COLO668 (cell line): Measurements from ENCODE around the gene CEP72.

ENCODE experiments used
- DNase-seq: peaks from one replicate; lab custom pipeline; 2025; ENCODE audit not compliant: unreplicated experiment; lab: John Stamatoyannopoulos, UW

Gene CEP72

DNA sequence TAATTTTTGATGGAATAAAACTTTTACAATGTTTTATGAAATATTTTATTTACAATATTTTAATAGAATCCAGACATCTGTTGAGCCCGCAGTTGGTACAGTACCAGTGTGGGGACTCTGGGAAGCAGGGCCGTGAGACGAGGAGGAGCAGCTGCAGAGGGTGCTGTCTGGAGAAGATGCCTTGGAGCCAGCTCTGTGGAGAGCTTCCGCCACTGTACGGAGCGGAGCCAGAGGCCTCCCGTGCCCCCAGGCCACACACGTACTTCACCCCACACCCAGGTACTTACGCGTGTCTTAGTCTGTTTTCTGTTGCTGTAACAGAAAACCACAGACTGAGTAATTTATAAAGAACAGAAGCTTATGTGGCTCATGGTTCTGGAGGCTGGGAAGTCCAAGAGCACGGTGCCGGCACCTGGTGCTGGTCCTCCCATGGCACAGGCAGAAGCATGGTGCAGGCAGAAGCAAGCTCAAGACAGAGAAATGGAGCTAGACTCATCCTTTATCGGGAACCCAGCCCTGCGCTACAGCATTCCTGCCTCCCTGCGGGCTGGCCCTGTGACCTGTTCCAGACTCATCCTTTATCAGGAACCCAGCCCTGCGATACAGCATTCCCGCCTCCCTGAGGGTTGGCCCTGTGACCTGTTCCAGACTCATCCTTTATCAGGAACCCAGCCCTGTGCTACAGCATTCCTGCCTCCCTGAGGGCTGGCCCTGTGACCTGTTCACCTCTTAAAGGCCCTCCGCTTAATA, 23.3 kb downstream of the CEP72 start:
- DNase-seq = no peak

DNA sequence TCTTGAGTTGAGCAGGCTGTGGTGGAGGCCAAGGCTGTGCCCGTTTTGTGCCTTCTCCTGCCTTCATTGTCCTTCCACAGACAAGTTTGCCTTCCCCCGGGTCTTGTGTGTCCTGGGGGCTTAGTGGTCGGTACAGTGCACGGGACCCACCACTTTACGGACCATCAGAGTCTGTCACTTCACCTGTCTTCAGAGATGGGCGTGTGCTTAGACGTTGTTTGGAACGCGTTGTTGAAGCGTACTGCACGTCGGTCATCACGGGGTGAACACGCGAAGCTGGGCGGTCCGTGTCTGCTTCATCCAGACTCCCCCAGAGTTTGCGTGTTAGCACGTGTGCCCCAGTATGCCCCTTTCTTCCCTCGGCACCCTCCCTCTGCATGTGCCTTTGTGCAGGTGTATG, 24.8 kb downstream of the CEP72 start:
- no peak for DNase-seq

DNA sequence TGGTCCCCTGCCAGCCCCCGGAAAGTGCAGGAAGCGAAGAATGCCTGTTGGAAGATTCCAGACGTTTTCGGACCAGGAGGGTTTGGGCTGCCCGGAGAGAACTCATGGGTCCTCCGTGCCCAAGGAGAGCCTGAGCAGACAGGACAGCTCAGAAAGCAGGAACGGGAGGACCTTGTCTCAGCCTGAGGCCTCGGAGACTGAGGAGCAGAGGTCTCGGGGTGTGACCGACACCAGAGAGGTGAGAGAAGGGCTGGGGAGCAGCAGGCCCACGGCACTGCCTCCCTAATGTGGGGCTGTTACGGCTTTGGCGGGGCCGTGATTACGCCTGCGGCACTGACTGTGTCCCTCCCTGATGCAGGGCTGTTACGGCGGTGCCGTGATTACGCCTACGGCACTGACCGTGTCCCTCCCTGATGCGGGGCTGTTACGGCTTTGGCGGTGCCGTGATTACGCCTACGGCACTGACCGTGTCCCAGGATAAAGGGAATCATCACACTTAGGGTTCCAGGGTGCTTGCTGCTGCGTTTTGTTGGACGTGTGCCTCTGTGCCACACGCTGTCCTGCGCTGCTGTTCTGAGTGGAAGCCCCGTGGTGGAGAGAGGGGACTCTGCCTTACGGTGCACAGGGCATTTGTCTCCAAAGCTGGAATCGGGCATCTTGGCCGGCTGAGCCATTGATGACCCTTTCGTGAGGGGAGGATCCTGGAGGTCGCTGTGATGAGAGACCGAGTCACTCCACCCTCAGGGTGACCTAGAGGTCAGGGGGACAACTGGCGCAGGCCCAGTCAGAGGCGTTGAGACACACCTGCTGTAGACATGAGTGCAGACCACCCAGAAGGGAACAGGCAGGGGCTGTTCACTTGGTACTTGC, 25.7 kb downstream of the CEP72 start:
- DNase-seq = no peak

DNA sequence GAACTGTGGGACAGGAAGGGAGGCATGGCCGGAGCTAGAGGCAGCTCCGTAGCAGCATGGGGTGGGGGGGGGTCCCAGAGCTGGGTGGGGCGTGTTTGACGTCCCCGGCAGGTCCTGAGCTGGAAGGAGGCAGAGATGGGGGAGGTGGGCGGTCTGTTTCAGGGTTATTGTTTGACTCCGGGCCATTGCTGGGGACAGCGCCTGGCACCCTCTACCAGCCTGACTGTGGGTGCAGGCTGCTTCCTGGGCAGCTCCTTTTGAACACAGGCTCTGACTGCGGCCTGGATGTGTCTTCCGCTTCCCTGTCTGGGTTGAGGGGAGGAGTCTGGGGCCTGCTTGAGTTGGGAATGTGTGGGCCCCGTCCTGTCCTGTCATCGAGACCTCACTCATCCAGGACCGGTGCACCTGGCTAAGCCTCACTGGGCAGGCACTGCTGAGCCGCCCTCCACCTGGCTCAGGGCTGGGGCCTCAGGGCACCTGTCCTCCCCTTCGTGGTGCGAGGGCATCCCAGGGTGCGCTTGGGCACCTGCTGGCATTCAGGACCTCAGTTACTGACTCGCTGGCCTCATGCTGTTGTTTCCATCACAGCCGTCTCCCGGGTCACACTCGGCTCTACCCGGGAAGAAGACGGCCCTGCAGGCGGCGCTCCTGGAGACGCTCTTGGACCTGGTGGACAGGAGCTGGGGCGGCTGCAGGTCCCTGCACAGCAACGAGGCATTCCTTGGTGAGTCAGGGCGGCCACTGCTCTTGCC, 26.5 kb downstream of the CEP72 start:
- DNase-seq = no peak

DNA sequence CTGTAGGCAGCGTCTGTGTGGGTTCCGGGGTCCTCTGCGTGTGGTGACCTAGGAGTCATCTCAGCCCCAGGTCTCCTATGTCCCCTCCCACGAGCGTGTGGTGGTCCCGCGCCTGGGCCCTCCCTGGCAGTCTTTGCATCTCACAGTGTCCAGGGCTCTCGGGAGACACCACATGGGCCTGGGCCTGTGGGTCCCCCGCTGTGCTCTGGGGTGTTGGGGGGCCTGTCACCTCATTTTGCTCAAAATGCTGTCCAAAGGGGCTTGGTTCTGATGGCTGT, 27.1 kb downstream of the CEP72 start:
- no peak for DNase-seq

DNA sequence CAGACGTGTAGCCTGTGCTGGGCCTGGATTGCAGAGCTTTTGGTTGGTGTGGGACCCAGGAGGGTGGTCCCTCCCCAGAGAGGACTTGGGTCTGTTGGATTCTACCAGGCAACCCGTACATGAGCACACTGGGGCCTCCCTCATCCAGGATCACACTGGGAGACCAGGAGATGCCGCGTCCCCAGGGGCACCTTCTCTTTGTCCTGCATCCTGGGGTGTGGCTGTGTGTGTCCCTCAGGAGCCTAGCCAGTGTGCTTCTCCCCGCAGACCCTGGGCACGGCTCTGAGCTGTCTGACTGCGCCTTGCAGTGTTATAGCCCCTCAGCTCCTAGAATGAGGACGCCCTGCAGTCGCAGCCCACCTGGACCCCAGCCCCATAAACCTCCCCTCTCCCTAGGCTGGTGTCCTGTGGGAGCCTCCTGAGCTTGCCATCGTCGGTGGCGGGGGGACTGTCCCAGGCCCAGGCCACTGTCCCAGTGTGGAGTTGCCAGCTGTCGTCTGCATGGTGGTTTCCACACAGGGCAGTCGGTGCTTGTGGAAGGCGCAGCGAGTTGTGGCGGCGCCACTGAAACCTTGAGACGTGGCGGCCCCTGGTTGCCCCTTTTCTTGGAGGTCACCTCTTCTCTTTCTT, 27.6 kb downstream of the CEP72 start:
- no peak for DNase-seq

DNA sequence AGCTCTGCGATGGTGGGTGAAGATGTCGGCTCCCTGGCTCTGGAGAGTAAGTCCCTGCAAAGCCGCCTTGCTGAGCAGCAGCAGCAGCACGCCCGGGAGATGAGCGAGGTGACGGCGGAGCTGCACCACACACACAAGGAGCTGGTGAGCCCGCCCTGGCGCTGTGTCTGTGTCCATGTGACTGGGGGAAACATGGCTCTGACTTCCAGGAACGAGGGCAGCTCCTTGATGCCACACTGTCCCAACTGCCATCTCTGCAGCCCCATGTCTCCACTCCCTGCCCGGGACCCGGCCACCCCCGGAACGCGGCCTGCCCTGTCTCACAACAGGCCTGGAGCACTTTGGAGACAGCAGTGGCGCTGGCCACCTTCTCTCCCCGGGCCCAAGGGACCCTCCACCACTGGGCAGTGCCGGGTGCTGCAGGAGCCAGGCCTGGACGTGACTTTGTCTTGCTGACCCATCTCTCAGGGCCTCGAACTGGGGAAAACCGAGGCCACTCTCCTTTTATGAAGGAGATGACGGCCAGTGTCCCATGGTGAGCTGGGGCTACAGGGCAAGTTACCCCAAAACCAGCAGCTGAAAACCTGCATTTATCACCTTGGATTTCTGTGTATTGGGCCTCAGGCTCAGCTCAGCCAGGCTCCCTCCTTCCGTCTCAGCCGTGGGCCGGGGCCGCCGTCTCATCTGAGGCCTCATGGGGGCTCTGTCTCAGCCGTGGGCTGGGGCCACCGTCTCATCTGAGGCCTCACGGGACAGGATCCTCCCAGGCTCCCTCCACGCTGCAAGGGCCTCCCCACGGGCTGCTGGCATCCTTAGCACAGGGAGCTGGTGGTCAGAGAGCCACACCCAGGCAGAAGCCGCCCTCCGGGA, 28.6 kb downstream of the CEP72 start:
- no peak for DNase-seq

DNA sequence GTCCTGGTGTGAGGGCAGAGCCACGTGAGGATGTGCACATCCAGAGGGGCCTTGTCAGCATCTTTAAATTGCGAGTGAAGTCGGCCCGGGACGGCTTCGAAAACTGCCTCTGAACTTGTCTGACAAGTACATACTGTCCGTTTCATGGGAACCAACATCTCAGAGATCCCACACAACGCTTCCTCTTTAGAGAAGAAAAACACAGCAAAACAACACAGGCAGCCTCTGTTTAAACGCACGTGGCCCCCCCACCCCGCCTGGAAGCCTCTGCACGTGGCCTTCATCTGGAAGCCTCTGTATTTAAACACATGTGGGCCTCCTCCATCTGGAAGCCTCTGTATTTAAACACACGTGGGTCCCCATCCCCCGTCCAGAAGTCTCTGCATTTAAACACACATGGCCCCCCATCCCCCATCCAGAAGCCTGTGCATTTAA, 29.2 kb downstream of the CEP72 start:
- no peak for DNase-seq

DNA sequence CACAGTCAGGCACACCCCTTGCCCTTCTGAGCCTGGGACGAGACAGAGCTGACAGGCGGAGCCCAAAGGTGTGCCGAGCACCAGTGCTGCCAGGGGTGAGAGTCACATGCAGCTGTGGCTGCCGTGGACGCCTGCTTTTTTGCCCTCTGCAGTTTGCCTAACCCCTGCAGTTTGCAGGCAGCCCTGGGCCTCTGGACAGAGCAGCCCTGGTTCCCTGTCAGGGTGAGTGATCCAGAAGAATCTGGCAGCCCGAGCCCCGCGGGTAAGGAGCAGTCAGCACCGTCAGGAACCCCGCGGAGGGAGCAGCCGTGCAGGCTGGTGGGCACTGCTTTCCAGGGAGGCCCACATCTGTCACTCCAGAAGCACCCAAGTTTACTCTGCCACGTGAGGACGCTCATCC, 30.3 kb downstream of the CEP72 start:
- no peak for DNase-seq

DNA sequence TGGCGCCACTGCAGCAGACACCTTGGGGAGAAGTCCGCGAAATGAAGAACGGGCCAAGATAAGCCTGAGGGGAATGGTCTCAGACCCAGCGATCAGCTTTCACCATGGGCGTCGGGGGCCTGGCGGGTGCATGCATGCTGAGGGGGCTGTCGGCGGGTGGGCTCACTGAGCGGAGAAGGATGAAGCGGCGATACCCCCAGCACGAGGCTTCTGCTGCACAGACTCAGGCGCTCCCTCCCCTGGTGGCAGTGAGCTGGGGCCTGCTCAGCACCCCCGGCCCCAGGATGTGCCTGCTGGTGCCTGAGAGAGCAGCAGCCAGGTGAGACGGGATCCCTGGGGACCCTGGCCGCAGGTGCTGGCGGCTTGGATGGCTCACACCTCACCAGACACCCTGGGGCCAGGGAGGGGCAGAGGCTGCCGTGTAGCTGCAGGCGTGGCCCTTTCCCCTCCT, 31.2 kb downstream of the CEP72 start:
- DNase-seq = peak; percentile 39

DNA sequence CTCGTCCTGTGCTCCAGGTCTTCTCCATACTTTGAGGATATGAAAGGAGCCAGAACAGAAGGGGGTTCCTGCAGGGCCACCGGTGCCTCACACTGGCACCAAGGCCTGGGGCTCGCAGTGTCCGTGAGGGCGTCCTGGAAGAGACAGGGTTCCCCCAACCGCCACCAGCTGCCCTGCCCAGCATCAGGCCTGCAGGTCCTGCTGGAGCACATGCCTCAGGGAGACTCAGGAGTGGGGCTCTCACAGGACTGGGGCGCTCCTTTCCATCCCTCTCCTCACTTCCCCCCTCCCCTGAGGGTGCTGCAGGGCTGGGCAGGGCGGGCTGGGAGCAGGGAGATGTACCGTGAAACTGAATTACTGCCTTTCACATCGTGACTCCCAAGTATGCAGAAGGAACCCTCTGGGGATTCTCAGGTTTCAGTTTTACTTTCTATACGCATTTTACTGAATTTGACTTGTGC, 31.7 kb downstream of the CEP72 start:
- DNase-seq = no peak

DNA sequence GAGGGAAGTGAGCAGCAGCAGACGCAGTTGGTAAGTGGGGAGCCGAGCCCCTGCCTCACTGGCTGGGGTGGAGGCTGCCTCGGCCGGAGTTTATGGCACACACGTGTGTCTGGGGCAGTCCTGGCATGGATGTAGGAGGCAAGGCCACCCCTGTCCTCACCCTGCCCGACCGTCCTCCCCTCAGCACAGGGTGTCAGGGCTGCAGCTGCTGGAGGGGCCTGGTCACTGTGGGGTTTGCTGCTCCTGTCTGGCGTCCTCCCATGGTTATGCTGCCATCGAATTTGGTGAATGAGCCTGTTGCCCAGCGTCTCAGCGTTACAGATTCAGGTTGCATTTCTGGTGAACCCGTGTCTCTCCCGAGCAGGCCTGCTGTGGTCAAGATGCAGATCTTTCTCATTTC, 32.4 kb downstream of the CEP72 start:
- DNase-seq = no peak

DNA sequence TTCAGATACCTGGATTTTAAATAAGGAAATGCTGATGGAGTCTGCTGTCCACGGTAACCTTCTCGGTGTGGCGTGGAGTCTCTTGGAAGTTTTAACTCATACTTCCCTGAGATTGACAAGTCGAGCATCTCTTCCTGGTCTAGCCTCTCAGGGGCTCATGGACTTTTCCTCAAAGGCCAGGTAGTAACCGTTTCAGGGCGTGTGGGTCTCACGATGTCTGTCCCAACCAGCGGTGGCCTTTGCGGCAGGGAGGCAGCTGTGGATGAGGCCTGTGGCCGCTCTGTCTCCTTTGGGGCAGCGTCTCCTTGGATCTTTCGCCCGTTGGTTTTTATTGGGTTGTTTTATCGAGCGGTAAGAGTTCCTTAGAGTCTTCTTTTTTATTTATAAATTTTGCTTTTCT, 32.8 kb downstream of the CEP72 start:
- DNase-seq = no peak

DNA sequence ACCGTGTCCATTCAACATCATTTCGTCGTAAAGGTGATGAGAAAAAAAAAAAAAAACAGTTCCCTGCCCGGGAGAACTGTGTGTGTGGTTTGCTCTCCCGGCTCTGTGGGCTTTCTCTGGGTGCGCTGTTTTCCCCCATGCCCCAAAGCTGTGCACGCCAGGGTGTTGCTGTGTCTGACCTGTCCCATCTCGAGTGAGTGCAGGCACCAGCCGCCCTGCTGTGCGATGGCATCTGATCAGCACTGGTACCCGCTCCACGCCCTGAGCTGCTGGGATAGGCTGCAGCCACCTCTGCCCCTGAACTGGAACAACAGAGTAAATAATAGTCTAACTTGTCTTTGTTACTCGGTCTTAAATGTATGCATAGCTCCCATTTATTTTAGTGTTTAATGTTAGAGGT, 33.3 kb downstream of the CEP72 start:
- DNase-seq = no peak

DNA sequence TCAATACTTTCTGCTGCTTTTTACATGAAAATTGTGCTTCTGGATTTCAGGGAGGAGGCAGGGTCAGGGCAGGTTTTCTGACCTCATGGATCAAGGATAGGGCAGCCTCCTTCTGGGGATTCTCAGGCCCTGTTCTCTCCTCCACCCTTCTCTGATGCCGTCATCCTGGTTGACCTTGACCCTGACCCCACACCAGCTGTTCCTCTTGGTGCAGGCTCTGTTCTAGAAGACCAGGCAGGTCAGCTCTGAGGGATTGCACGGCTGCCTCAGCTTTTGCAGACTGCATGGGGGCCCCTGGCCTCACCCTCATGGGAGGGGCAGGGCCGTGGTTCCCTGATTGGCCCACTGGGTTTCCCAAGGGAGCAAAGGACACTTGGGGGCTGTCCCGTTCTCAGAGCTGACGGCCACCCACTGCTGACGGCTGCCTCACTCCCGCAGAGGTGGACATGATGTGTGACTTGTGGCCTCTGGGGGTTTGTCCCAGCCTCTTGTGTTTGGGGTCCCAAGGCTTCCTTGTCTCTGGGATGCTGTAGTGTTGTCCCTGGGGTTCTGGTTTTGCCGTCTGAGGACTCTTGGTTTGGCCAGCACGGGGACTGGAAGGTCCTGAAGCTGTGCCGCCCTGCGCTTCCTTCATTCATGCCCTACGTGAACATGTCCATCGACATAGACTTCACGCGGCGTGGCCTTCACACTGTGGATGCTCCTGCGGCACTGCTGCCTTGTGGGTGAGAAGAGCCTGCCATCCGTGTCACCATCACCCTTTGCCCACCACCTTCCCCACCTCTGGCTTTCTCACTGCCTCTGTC, 34.5 kb downstream of the CEP72 start:
- DNase-seq = no peak

DNA sequence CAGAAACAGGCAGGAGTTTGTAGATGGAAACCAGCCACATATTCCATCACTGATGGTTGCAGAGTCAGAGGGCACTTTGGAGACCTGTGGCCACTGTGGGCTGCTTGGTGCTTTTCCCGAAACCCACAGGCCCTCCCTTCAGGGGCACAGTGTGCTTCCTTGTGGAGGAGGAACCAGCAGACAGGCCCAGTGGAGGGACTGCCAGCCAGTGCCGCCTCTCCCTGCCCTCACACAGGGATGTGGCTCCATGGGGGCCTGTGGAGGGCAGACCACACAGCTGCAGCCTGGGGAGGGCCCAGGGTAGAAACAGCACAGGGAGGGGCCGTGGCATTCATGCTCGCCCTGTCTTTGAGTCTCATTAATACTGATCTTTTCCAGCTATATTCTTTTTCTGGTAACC, 35.2 kb downstream of the CEP72 start:
- DNase-seq = no peak

DNA sequence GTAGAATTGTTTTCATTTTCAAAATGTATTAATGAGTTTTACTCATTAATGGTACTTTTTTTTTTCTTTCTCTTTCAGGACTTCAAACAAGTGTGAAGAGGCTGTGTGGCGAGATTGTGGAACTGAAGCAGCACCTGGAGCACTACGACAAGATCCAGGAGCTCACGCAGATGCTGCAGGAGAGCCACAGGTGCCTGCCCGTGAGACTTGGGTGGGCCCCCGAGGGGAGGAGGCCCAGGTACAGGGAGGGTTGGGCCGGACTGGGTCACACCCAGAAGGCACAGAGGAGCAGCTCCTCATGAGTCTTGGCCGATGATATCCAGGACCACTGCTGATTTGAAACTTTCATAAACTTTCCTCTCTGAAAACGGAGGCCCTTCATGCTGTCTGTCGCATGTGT, 35.6 kb downstream of the CEP72 start:
- no peak for DNase-seq

DNA sequence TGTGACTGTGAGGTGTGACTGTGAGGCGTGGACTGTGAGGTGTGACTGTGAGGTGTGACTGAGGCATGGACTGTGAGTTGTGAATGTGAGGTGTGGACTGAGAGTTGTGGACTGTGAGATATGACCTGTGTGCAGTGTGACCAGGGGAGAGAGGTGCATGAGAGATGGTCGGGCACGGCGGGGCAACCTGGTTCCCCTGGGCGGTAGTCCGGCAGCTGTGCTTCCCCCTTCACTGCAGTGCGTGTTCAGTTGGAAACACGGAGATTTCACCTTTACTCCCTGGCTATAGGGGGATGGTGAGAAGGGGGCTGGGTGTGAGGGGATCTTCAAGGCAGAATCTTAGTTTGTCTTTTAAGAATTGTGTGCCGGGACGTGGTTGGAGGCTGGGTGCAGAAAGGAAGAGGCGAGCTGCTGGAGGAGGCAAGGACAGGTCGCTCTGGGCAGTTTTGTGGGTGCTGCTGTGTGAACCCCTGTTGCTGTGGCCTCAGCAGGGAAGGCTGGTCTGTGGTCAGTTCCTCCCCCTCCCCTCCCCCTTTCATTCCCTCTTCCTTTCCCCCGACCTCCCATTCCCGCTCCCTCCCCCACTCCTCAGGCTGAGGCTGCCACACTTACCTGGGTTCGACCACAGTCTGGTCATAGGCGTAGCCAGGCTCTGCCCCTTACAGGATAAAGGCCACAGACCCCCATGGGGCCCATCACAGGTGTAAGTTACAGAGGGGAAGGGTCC, 39.3 kb downstream of the CEP72 start:
- DNase-seq = no peak

DNA sequence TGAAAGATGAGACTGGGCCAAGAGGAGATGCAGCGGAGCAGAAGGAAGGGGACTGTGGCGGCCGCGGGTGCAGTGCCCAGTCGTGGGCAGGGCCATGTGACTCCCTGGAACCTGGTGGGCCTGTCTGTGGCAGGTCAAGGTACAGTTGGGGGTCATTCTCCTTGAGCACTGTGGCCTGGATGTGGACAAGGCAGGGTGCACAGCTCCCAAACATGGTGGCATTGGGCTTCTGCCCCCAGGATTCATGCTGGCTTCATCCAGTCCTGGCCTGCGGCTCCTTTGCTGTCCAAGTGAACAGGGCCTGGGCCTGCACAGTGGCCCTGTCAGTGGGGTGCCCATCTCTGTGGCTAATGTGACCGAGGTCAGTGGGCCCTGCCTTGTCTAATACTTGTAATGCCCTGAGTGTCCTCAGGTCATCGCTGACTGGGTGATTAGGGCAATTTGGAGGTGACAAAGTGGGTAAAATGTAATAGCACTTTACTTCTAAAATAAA, 39.9 kb downstream of the CEP72 start:
- no peak for DNase-seq
